HepG2 (cell line): ENCODE data around the gene ABAT. TPM values are rescaled to one million over a fixed set of nuclear protein-coding genes. Genes with fewer than 3 reads are reported as not detected.
A peak's percentile ranks its signal among the peaks of the same experiment; 100 is the strongest.

Experiments
- ATAC-seq: fragments of 200-7000 bp; cut with Tn5 transposase; 3 replicates; pipeline ENCODE4 v1.9.1; 2020; ENCODE audit warnings: mild to moderate bottlenecking, moderate library complexity
- Bru-seq: library from RNA; stranded (reverse); fragments of 400-500 nt; gene quantifications from one replicate; lab custom pipeline; 2021; lab: Mats Ljungman, UMichigan
- BruChase-seq, 2 experiments: library from RNA; stranded (reverse); fragments of 400-500 nt; gene quantifications; one replicate each; lab custom pipeline; 2021; lab: Mats Ljungman, UMichigan
- BruUV-seq: library from RNA; stranded (reverse); fragments of 400-500 nt; replicated peaks from 2 replicates; lab custom pipeline; 2021; lab: Mats Ljungman, UMichigan
- CTCF ChIA-PET: fragments of 300-600 bp; formaldehyde crosslinking; extraction: SDS; loops from one replicate; lab custom pipeline; 2021; ENCODE audit warnings: low total read pairs, inconsistent platforms, low intra/inter-chr PET ratio; lab: Yijun Ruan, JAX
- POLR2A ChIA-PET: fragments of 350-600 bp; sonication (Branson Sonifier 250); formaldehyde crosslinking; loops from one replicate; lab custom pipeline; 2020; ENCODE audit warnings: antibody characterized with exemption, inconsistent platforms; lab: Yijun Ruan, JAX
- DNase-seq: peaks from one replicate; pipeline ENCODE4 v3.0.0-alpha.2; 2015; ENCODE audit warnings: low spot score
- FAIRE-seq: peaks from 3 replicates; lab custom pipeline; 2011; peaks lifted over from hg19 to GRCh38; lab: Jason Lieb, UNC
- H2AFZ ChIP-seq: one replicate; pipeline ENCODE4 v1.6.1; 2011; ENCODE audit warnings: low read length, inconsistent platforms
- H3K27ac ChIP-seq: fragments of 300-600 bp; 3 replicates; pipeline ENCODE4 v1.8.0; 2011; ENCODE audit warnings: mixed run types, mild to moderate bottlenecking, mixed read lengths, low read length, inconsistent platforms; ENCODE audit not compliant: insufficient read depth; ENCODE audit errors: extremely low read length
- H3K27me3 ChIP-seq, 2 experiments: fragments of 200-600 bp in 1 of 2; 2 replicates in 1 of 2; 3 replicates in 1 of 2; pipeline versions ENCODE4 v1.6.0 to v1.8.0; 2011; ENCODE audit warnings: low read length in 2 of 2, mild to moderate bottlenecking in 2 of 2, moderate library complexity in 2 of 2, inconsistent platforms in 1 of 2; ENCODE audit not compliant: insufficient read depth in 2 of 2, control insufficient read depth in 1 of 2
- H3K36me3 ChIP-seq, 2 experiments: fragments of 200-600 bp in 1 of 2; replicated peaks in 1 of 2; 2 replicates in 1 of 2; 3 replicates in 1 of 2; pipeline versions ENCODE4 v1.5.1 to v1.8.0; 2011; ENCODE audit warnings: low read length in 2 of 2, inconsistent platforms in 1 of 2; ENCODE audit not compliant: insufficient read depth in 2 of 2, control insufficient read depth in 1 of 2
- H3K4me1 ChIP-seq: 2 replicates; pipeline ENCODE4 v1.5.1; 2012; ENCODE audit warnings: low read length, inconsistent platforms; ENCODE audit not compliant: insufficient read depth
- H3K4me2 ChIP-seq: 2 replicates; pipeline ENCODE4 v1.6.0; 2011; ENCODE audit warnings: low read depth, low read length, inconsistent platforms
- H3K4me3 ChIP-seq, 3 experiments: fragments of 200-600 bp in 1 of 3; sonication (generic), shearing (Covaris generic) in 1 of 3; replicated peaks in 1 of 3; 2 replicates each; pipeline ENCODE4 v1.5.1; 2011 to 2016; ENCODE audit warnings: low read length in 3 of 3, inconsistent platforms in 2 of 3, low read depth in 2 of 3, mild to moderate bottlenecking in 2 of 3, control low read depth in 1 of 3, mixed read lengths in 1 of 3; ENCODE audit not compliant: insufficient read depth in 1 of 3
- H3K79me2 ChIP-seq: one replicate; pipeline ENCODE4 v1.6.1; 2011; ENCODE audit warnings: low read length, inconsistent platforms; ENCODE audit not compliant: insufficient read depth
- H3K9ac ChIP-seq: 2 replicates; pipeline ENCODE4 v1.6.0; 2011; ENCODE audit warnings: mild to moderate bottlenecking, low read depth, low read length, inconsistent platforms; ENCODE audit not compliant: insufficient read depth
- H3K9me3 ChIP-seq: 2 replicates; pipeline ENCODE4 v1.5.1; 2012; ENCODE audit warnings: mild to moderate bottlenecking, low read length
- H4K20me1 ChIP-seq: 2 replicates; pipeline ENCODE4 v1.6.0; 2011; ENCODE audit warnings: inconsistent platforms, mild to moderate bottlenecking, low read length, moderate library complexity; ENCODE audit not compliant: insufficient read depth
- CBFB ChIP-seq: sonication (generic); formaldehyde crosslinking; IDR thresholded peaks from 2 replicates; pipeline ENCODE4 v1.4.0; 2020; ENCODE audit warnings: missing genetic modification reagents
- ELK4 ChIP-seq: sonication (generic); formaldehyde crosslinking; IDR thresholded peaks from 2 replicates; pipeline ENCODE4 v1.9.0; 2021; ENCODE audit warnings: missing genetic modification reagents, borderline replicate concordance
- KAT7 ChIP-seq: IDR thresholded peaks from 2 replicates; pipeline ENCODE4 v1.6.1; 2018; ENCODE audit warnings: borderline replicate concordance, missing compliant biosample characterization
- MEIS1 ChIP-seq: sonication (generic); formaldehyde crosslinking; IDR thresholded peaks from 2 replicates; pipeline ENCODE4 v1.9.0; 2021; ENCODE audit warnings: mild to moderate bottlenecking, missing genetic modification reagents, moderate library complexity, borderline replicate concordance
- POLR2G ChIP-seq: fragments of 200-400 bp; formaldehyde crosslinking; IDR thresholded peaks from 2 replicates; pipeline ENCODE4 v1.6.1; 2018; ENCODE audit warnings: mild to moderate bottlenecking, low read depth, low read length, moderate library complexity
- RBM22 ChIP-seq: fragments of 200-400 bp; formaldehyde crosslinking; optimal IDR thresholded peaks from 2 replicates; pipeline ENCODE3; 2017; ENCODE audit warnings: mild to moderate bottlenecking, low read length, moderate library complexity
- SOX6 ChIP-seq, 2 experiments: fragments of 450-650 bp in 1 of 2; sonication (generic) in 1 of 2; formaldehyde crosslinking in 1 of 2; IDR thresholded peaks; 2 replicates each; pipeline versions ENCODE4 v1.4.0 to v1.6.1; 2017 to 2020; ENCODE audit warnings: antibody characterized with exemption in 1 of 2, mild to moderate bottlenecking in 1 of 2, missing genetic modification reagents in 1 of 2
- ZFP90 ChIP-seq: sonication (generic); formaldehyde crosslinking; IDR thresholded peaks from 2 replicates; pipeline ENCODE4 v1.8.0; 2022; ENCODE audit warnings: missing genetic modification reagents, mild to moderate bottlenecking, inconsistent platforms, borderline replicate concordance
- ZNF230 ChIP-seq: sonication (generic); formaldehyde crosslinking; IDR thresholded peaks from 2 replicates; pipeline ENCODE4 v1.4.0; 2020; ENCODE audit warnings: mild to moderate bottlenecking, missing genetic modification reagents
- ZNF777 ChIP-seq: sonication (generic); formaldehyde crosslinking; IDR thresholded peaks from 2 replicates; pipeline ENCODE4 v1.4.0; 2020; ENCODE audit warnings: missing genetic modification reagents
- WGBS: methylation state at CpG from one replicate; pipeline ENCODE4 v1.1.6; 2017; ENCODE audit warnings: low lambda C conversion rate; 5-methylcytosine and 5-hydroxymethylcytosine counted together
- in situ Hi-C: cut with HindIII; loops from 2 replicates; pipeline ENCODE4 v1.10.0; 2017; ENCODE audit warnings: low pct_unique_long_range_greater_than_20kb; ENCODE audit not compliant: extremely low pct_ligation_motif_present
- intact Hi-C: fragments of 100-400 bp; cut with micrococcal nuclease; formaldehyde crosslinking; loops from one replicate; pipeline ENCODE4 v1.10.0; 2022; ENCODE audit not compliant: unreplicated experiment
- long read RNA-seq, 2 experiments: library from RNA in 1 of 2; library from polyadenylated mRNA in 1 of 2; stranded (forward) in 1 of 2; unstranded in 1 of 2; transcript quantifications; one replicate each; pipeline ENCODE4 v2.0.0, GENCODE V29; 2019 to 2022
- polyA minus RNA-seq, 3 experiments: library from RNA; depleted of rRNA, polyadenylated mRNA; stranded (reverse); fragments of >200 nt; gene quantifications; 2 replicates each; pipeline ENCODE4 v1.2.3, GENCODE V29; 2011; ENCODE audit warnings: low replicate concordance in 1 of 3
- polyA plus RNA-seq, 8 experiments: library from polyadenylated mRNA; depleted of rRNA in 3 of 8; stranded (reverse) in 7 of 8; unstranded in 1 of 8; fragments of >200 nt; fragmentation: Illumina TruSeq in 4 of 8; extraction: Trizol in 4 of 8; gene quantifications; 2 replicates each; pipeline versions ENCODE4 v1.2.1 to v1.2.3, GENCODE V29; 2011 to 2016; ENCODE audit warnings: low read depth in 4 of 8, missing spikeins in 1 of 8, mixed read lengths in 1 of 8; ENCODE audit not compliant: insufficient read depth in 1 of 8
- total RNA-seq, 5 experiments: library from RNA; depleted of rRNA; stranded (reverse); fragments of >200 nt; fragmentation: Illumina TruSeq; extraction: Trizol; gene quantifications; 2 replicates each; pipeline ENCODE4 v1.2.3, GENCODE V29; 2016; ENCODE audit warnings: low read depth in 1 of 5
- TF ChIP-seq, protein P1 (sequence below): sonication (generic); formaldehyde crosslinking; IDR thresholded peaks from 2 replicates; pipeline ENCODE4 v1.4.0; 2020; ENCODE audit warnings: missing genetic modification reagents
- TF ChIP-seq, protein P2 (sequence below): IDR thresholded peaks from 2 replicates; pipeline ENCODE4 v1.6.1; 2016

The ABAT gene
- total RNA-seq (2016; rRNA removed; fragmentation: Illumina TruSeq; extraction: Trizol) (97.3 and 123 TPM in 2 replicates), polyA plus RNA-seq (2011; rRNA removed) (47.6 and 55.0 TPM in 2 replicates), polyA minus RNA-seq (2011; rRNA and poly(A)+ RNA removed; ENCODE audit: low replicate concordance) (0.44 and 41.3 TPM in 2 replicates), Bru-seq, nascent RNA (percentile 95 among the genes with signal in this experiment), BruChase-seq, experiment 1, labeled RNA remaining after a 6-hour chase (percentile 90 among the genes with signal in this experiment), BruChase-seq, experiment 2, labeled RNA remaining after a 2-hour chase (percentile 95 among the genes with signal in this experiment)
- total RNA-seq (2016; cell fraction: cytosol; rRNA removed; fragmentation: Illumina TruSeq; extraction: Trizol; ENCODE audit: low read depth), result 9.7 and 10.7 TPM in 2 replicates
- total RNA-seq (2016; cell fraction: insoluble cytoplasmic fraction; rRNA removed; fragmentation: Illumina TruSeq; extraction: Trizol), result 100 and 112 TPM in 2 replicates
- 29.4 and 30.9 TPM in 2 replicates for total RNA-seq (2016; cell fraction: membrane; rRNA removed; fragmentation: Illumina TruSeq; extraction: Trizol)
- total RNA-seq (2016; cell fraction: nucleus; rRNA removed; fragmentation: Illumina TruSeq; extraction: Trizol), result 61.8 and 69.4 TPM in 2 replicates
- polyA plus RNA-seq (2011; cell fraction: cytosol; rRNA removed), result 25.4 and 34.3 TPM in 2 replicates
- 65.2 and 68.0 TPM in 2 replicates for polyA plus RNA-seq (2011; cell fraction: nucleus; rRNA removed)
- polyA plus RNA-seq (2012), result 21.6 and 22.2 TPM in 2 replicates
- 5.7 and 5.8 TPM in 2 replicates for polyA plus RNA-seq (2016; cell fraction: cytosol; fragmentation: Illumina TruSeq; extraction: Trizol; ENCODE audit: low read depth)
- 116 and 128 TPM in 2 replicates for polyA plus RNA-seq (2016; cell fraction: insoluble cytoplasmic fraction; fragmentation: Illumina TruSeq; extraction: Trizol; ENCODE audit: low read depth)
- 15.2 TPM in 2 replicates for polyA plus RNA-seq (2016; cell fraction: membrane; fragmentation: Illumina TruSeq; extraction: Trizol; ENCODE audit: low read depth)
- polyA plus RNA-seq (2016; cell fraction: nucleus; fragmentation: Illumina TruSeq; extraction: Trizol; ENCODE audit: insufficient read depth, low read depth), result 101 and 108 TPM in 2 replicates
- 24.2 and 32.3 TPM in 2 replicates for polyA minus RNA-seq (2011; cell fraction: cytosol; rRNA and poly(A)+ RNA removed)
- 32.1 and 39.7 TPM in 2 replicates for polyA minus RNA-seq (2011; cell fraction: nucleus; rRNA and poly(A)+ RNA removed)
- long read RNA-seq, experiment 1, full-length matches to known transcripts, result 22 of 34 reads
- long read RNA-seq, experiment 1, partial matches to known transcripts, result 2 of 34 reads
- long read RNA-seq, experiment 1, other reads (novel, unspliced or antisense), result 10 of 34 reads
- long read RNA-seq, experiment 2, full-length matches to known transcripts, result 22 of 168 reads
- long read RNA-seq, experiment 2, partial matches to known transcripts, result 24 of 168 reads
- long read RNA-seq, experiment 2, other reads (novel, unspliced or antisense), result 122 of 168 reads

DNA sequence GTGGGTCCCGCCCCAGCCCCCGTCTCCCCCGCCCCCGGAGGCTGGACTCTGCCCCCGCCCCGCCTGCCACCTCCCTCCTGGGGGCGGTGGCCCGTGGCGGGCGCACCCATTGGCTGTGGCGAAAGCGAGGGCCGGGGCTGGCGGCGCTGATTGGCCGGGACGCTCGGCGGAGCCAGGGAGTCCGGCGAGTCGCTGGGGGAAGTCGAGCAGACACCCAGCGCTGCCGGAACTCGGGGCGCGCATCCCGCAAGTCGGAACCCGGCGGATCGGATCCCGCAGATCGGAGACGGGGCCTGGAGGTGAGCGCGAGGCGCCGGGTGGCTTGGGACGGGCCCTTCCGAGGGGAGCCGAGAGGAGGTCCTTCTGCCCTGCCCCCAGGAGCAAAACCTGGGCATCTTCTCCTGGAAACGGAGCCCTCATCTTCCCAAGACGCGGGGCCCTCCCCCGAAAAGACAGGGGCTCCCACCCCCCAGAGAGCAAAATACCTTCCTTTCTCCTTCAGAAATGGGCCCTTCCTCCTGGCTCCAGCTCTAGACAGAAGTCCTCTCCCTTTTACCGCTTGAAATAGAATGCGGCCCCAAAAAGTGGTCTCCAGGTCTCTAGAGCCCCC is at the start of gene ABAT:
Gene ABAT (plus strand): TSS at position 205 of the 610 bp plus-strand sequence. CDS start 61,123 bp downstream, outside the sequence.
- no peaks in the 10 kb centered on the region; a peak in 1 of 5 replicates for H3K27me3 ChIP-seq
- H2AFZ ChIP-seq, result peak within 1 kb of the TSS; percentile 49
- H3K4me1 ChIP-seq, result peaks cover 59% of the 10 kb centered on the region
- intact Hi-C loops, result loop anchor here (2.0 to 10.0 kb wide), 3 partner anchors 124 to 420 kb away; partner anchors contain the start of gene HAPSTR1
- H3K36me3 ChIP-seq, result no peaks in the 10 kb centered on the region
- FAIRE-seq, result no peak
- ChIA-PET POLR2A (interaction anchor here (1.1 to 1.6 kb wide), 4 partner anchors 9 to 210 kb away, joined by 3 to 5 read pairs (median 4); partner anchors contain the start of gene CARHSP1), CTCF (no interaction called here)
- peak; percentile 93 for ATAC-seq
- in situ Hi-C loops, result loop anchor here (5.0 to 25.0 kb wide), 2 partner anchors 68 to 213 kb away; partner anchors contain the start of gene LITAFD
- peak within 1 kb of the TSS; percentile 81 to 94 (median 89) for H3K4me3 ChIP-seq
- H3K79me2 ChIP-seq, result peaks cover 26% of the 10 kb centered on the region
- no TSS peak for BruUV-seq
- peaks cover 6% of the 10 kb centered on the region; the same call in 1 of the 2 replicates for H4K20me1 ChIP-seq
- H3K9me3 ChIP-seq, result no peaks in the 10 kb centered on the region
- peak within 1 kb of the TSS; percentile 89 for H3K4me2 ChIP-seq
- WGBS, result 2% methylated on average over 40 of the region's 49 CpGs
- H3K27ac ChIP-seq, result peak within 1 kb of the TSS; percentile 39
- peak; percentile 91 for DNase-seq
- H3K9ac ChIP-seq, result peak within 1 kb of the TSS; percentile 71
- TF ChIP-seq ZNF777 (CRISPR knock-in tag), result 0 out of 2 replicates have a peak, but pooled peaks have one; percentile 67
- TF ChIP-seq, protein P1, sequence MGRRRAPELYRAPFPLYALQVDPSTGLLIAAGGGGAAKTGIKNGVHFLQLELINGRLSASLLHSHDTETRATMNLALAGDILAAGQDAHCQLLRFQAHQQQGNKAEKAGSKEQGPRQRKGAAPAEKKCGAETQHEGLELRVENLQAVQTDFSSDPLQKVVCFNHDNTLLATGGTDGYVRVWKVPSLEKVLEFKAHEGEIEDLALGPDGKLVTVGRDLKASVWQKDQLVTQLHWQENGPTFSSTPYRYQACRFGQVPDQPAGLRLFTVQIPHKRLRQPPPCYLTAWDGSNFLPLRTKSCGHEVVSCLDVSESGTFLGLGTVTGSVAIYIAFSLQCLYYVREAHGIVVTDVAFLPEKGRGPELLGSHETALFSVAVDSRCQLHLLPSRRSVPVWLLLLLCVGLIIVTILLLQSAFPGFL (CRISPR knock-in tag), result no peak
- TF ChIP-seq ELK4 (CRISPR knock-in tag), result 0 out of 2 replicates have a peak, but pooled peaks have one; percentile 23
- peak; percentile 83; the same call in 1 of the 2 replicates for TF ChIP-seq ZNF230 (CRISPR knock-in tag)
- peak; percentile 88; the same call in 1 of the 2 replicates for TF ChIP-seq KAT7 (CRISPR knock-in tag)
- TF ChIP-seq CBFB (CRISPR knock-in tag), result no peak
- TF ChIP-seq POLR2G, result peak; percentile 91
- TF ChIP-seq RBM22, result no peak
- peak; percentile 77 for TF ChIP-seq ZFP90 (CRISPR knock-in tag)
- peak; percentile 57; the same call in 1 of the 2 replicates for TF ChIP-seq MEIS1 (CRISPR knock-in tag)
- TF ChIP-seq, protein P2, sequence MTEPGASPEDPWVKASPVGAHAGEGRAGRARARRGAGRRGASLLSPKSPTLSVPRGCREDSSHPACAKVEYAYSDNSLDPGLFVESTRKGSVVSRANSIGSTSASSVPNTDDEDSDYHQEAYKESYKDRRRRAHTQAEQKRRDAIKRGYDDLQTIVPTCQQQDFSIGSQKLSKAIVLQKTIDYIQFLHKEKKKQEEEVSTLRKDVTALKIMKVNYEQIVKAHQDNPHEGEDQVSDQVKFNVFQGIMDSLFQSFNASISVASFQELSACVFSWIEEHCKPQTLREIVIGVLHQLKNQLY (CRISPR knock-in tag), result 0 out of 2 replicates have a peak, but pooled peaks have one; percentile 17
- TF ChIP-seq SOX6 (IDR thresholded peaks at IDR 0.05), result no peak
- TF ChIP-seq SOX6 (CRISPR knock-in tag; IDR thresholded peaks at IDR 0.05), result peak; percentile 50
